NCI-H69 (cell line): ENCODE data around the gene CPLANE1.
"Not testable (repeated sequence)": the region's sequence is repeated elsewhere in the genome, so short reads cannot be mapped to it uniquely, and the experiment has no call there.

Source experiments
- DNase-seq: peaks from one replicate; lab custom pipeline; 2025; lab: John Stamatoyannopoulos, UW

The CPLANE1 gene

GRCh38 chr5:37208883-37209797 lies 40.0 kb downstream of the CPLANE1 start:
- DNase-seq, result no peak

- no peak for DNase-seq
These were observed 41.4 kb downstream of the CPLANE1 start for GRCh38 chr5:37207802-37208201.

GRCh38 chr5:37206736-37207135 lies 42.4 kb downstream of the CPLANE1 start:
- no peak for DNase-seq

DNA sequence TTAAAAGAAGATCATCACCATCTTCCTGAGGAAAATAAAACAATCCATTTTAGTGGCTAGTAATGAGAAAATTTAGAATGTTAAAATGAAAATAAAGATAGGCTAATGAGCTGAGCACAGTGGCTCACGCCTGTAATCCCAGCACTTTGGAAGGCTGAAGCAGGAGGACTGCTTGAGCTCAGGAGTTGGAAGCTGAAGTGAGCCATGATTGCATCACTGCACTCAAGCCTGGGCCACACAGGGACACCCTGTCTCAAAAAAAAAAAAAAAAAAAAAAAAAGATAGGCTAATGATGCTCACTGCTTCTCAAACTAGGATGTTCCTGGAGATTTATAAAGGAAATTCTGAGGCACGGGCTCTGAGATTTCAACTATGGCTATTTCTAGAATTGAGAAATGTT lies 50.3 kb downstream of the CPLANE1 start:
- DNase-seq, result no peak

- DNase-seq, result no peak
These were observed 51.1 kb downstream of the CPLANE1 start for GRCh38 chr5:37198061-37198460.

DNA sequence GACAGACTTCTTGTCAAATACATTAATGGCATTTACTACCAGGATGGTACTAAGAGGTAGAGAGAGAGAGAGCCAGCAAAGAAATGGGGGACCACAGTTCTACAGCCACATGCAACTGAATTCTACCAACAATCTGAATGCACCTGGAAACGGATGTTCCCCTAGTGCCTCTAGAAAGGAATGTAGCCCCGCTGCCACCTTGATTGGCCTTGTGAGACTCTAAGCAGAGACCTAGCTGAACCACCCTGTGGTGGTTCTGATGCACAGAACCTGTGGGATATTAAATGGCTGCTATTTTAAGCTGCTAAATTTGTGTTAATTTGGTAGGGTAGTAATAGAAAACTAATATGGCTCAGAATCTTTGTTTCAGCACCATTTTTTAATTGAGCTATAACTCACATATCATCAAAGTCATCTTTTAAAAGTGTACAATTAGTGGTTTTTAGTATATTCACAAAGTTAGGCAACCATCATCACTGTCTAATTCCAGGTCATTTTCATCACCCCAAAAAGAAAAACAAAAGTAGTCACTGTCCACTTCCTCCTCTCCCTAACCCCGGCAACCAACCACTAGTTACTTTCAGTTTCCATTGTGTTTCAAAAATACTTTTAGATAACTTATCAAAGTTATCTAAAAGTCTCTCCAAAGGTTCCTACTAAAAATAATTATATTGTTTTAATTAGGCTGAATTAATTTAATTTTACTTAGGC lies 51.7 kb downstream of the CPLANE1 start:
- DNase-seq, result no peak

GRCh38 chr5:37190592-37190991 lies 58.6 kb downstream of the CPLANE1 start:
- DNase-seq, result no peak

- DNase-seq, result no peak
These were observed 59.8 kb downstream of the CPLANE1 start for GRCh38 chr5:37189355-37189754.

GRCh38 chr5:37187465-37187977 lies 61.7 kb downstream of the CPLANE1 start:
- no peak for DNase-seq

DNA sequence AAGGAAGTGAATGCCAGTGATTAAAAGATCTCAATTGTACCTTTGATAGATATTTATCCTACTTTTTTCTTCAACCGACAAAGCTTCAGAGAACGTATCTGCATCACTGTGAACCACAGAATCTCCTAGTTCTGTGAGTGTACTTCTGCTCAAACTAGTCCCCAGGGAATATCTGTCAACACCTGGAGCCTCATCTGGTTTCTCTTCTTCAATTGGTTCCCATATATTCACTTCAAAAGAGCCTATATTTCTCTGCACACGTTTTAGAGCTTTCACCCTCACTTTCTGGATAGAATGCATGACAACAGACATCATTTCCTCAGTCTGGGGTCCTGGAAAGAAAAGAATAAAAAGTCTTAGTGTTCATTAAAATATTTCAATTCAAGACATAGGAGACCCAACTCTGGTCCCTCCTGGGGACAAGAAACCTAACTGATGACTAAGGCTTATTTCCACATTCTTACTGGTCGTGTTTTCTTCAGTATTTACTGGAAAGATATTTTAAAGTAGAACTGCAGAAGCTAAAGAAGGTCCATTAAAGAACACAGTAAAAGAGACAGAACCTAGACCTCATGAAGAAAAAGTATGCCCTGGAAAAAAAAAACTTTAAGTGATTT lies 64.3 kb downstream of the CPLANE1 start:
- DNase-seq, result no peak

DNA sequence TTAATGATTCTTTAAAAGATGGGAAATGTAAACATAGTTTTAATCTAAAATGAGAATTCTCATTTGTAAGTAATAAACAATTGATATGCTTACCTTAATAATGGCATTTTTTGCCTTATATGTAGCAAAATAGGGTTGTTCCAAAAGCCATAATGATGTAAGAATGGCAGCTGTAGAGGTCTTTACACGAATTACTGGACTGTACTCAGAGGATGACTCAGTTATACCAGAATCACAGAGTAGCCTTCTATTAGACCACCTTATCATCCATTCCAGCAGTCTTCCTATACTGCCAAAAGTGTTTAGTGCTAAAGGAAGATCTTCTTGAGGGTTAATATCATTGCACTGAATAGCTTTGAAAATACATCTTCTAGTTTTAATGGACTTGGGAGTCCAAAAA lies 66.5 kb downstream of the CPLANE1 start:
- DNase-seq, result no peak

- no peak for DNase-seq
These were observed 74.2 kb downstream of the CPLANE1 start for GRCh38 chr5:37174928-37175327.

- DNase-seq, result no peak
These were observed 76.2 kb downstream of the CPLANE1 start for GRCh38 chr5:37172957-37173356.

GRCh38 chr5:37170856-37171255 lies 78.3 kb downstream of the CPLANE1 start:
- DNase-seq, result no peak

DNA sequence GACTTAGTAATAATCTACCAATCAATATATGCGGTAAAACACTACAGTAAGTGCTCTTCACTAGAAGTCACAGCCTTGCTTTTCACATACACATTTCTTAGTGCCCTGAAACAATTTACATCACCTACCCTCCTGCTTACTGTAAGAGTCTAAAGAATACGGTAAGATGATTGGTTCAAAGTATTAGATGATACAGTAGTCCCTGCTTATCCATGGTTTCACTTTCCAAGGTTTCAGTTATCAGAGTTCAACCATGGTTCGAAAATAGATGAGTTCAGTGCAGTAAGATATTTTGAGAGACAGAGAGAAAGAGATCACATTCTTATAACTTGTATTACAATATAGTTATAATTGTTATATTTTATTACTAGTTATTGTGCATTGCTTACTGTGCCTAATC lies 83.0 kb downstream of the CPLANE1 start:
- DNase-seq, result no peak

GRCh38 chr5:37165761-37166160 lies 83.4 kb downstream of the CPLANE1 start:
- DNase-seq, result no peak

DNA sequence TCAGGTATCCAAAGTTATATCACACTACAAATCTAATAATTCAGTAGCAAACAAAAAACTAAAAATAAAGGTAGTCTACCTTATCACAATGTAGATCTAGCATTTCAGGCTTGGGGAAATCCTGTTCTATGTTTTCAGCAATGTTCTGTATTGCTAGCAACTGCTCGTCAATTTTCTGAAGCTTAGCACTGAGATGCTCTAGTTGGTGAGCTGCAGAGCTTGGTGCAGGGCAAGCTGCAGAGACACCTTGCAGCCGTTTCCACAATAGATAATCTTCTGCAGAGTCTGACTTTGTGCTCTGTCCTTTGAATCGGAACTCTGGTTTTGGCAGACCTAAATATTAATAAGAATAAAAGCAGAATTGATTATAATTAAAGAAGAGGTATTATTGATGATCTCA lies 95.5 kb downstream of the CPLANE1 start:
- no peak for DNase-seq

DNA sequence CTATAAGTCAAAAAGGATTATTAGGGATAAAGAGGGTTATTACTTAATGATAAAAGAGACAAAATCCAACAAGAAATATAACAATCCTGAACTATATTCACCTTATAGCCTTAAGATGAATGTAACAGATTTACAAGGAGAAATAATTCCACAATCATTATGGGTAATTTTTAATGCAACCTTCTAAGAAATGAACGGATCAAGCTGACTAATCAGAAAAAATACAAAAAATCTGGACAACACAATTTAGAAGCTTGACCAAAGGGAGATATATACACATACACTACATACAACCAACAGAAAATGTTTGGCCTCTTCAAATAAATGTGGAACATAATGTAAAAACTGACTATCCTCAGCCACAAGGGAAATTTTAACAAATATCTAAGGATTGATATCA lies 102.3 kb downstream of the CPLANE1 start:
- no peak for DNase-seq

GRCh38 chr5:37136694-37137093 lies 112.5 kb downstream of the CPLANE1 start:
- no peak for DNase-seq

DNA sequence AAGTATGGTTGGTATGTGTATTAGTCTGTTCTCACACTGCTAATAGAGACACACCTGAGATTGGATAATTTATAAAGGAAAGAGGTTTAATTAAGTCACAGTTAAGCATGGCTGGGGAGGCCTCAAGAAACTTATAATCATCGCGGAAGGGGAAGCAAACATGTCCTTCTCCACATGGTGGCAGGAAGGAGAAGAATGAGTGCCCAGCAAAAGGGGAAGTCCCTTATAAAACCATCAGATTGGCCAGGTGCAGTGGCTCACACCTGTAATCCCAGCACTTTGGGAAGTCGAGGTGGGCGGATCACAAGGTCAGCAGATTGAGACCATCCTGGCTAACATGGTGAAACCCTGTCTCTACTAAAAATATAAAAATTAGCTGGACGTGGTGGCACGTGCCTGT lies 113.9 kb downstream of the CPLANE1 start:
- DNase-seq, result not testable (repeated sequence)

DNA sequence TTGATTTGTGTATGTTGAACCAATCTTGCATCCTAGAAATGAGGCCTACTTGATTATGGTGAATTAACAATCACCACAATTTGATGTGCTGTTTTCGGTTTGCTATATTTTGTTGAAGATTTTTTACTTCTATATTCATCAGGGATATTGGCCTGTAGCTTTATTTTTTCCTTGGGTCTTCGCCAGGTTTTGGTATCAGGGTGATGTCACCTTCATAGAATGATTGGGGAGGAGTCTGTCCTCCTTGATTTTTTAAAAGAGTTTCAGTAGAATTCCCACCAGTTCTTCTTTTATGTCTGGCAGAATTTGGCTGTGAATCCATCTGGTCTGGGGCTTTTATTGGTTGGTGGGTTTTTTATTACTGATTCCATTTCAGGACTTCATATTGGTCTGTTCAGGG lies 115.2 kb downstream of the CPLANE1 start:
- no peak for DNase-seq

DNA sequence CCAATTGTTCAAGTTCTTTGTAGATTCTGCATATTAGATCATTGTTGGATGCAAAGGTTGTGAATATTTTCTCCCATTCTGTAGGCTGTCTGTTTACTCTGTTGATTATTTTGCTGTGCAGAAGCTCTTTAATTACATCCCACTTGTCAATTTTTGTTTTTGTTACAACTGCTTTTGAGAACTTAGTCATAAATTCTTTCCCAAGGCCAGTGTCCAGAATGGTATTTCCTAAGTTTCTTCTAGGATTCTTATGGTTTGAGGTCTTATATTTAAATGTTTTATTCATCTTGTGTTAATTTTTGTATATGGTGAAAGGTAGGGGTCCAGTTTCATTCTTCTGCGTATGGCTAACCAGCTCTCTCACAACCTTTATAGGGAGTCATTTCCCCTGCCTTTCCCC lies 116.5 kb downstream of the CPLANE1 start:
- DNase-seq, result no peak

- DNase-seq, result no peak
These were observed 127.7 kb downstream of the CPLANE1 start for GRCh38 chr5:37121465-37121864.
